SKM-1 (cell line): ENCODE results near the gene MAP3K3.
A peak's percentile ranks its signal among the peaks of the same experiment; 100 is the strongest.

Experiments used
- DNase-seq: peaks from one replicate; lab custom pipeline; 2025; ENCODE audit not compliant: unreplicated experiment; lab: John Stamatoyannopoulos, UW

The MAP3K3 gene

DNA sequence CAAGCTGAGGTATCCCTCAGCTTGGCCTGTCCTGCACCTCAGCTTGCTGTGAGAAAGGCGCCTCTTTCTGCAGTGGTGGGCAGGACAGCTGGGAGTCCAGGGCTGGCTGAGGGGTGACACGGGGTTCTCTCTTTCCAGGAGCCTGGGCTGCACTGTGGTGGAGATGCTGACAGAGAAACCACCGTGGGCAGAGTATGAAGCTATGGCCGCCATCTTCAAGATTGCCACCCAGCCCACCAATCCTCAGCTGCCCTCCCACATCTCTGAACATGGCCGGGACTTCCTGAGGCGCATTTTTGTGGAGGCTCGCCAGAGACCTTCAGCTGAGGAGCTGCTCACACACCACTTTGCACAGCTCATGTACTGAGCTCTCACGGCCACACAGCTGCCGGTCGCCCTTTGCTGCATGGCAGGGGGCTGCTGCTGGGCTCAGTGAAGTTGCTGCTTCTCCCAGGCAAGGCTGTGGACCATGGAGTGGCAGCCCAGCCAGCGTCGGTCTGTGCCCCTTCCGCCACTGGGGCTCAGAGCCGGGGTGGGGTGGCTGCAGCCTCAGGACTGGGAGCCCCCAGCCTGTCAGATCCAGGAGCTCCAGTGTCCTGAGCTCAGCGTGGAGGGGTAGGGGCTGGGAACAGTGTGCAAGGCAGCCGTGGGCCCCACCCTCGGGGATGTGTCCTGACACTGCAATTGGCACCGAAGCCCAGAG, 71.3 kb downstream of the MAP3K3 start:
- DNase-seq, result no peak

GRCh38 chr17:63694229-63694949, 72.2 kb downstream of the MAP3K3 start:
- no peak for DNase-seq

GRCh38 chr17:63694950-63695773, 72.9 kb downstream of the MAP3K3 start:
- no peak for DNase-seq

- no peak for DNase-seq
These were observed 73.7 kb downstream of the MAP3K3 start for GRCh38 chr17:63695889-63696288.

- DNase-seq, result no peak
These were observed 74.3 kb downstream of the MAP3K3 start for GRCh38 chr17:63696381-63696961.

- peak; percentile 64 for DNase-seq
These were observed 75.4 kb downstream of the MAP3K3 start for GRCh38 chr17:63697341-63698286.

GRCh38 chr17:63698381-63698885, 76.2 kb downstream of the MAP3K3 start:
- no peak for DNase-seq

DNA sequence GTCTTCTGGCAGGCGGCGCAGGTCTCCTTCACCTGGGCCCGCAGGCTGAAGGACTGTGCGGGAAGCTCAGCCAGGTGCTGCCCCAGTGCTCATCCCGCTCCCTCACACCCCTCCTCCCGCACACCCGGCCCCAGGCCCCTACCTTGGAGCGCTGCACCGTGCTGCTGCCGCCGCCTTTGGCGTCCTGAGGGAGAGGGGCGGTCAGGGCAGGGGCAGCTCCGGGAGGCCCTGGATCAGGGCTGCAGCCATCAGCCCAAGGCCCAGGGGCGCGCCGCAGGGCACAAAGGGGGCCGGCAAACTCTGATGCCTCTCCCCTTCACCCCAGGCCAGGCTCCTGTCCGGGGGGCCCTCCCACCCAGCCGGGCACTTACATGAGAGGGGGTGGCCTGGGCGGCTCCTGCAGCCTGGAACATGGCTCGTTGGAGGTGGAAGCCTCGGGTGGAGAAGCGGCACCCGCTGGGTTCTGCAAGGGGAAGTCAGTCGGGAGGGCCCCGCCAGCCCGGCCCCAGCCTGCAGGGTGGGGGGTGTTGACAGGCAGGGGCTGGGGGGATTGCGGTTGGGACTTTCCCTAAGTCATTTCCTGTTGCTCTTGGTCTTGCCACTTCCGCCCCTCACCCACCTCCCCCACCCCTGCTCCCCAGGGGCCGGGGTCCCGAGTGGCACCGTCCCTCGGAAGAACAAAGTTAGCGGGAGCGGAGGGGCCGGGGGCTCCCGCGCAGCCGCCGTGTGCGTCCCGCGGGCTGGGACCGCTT, 76.8 kb downstream of the MAP3K3 start:
- DNase-seq, result peak; percentile 31

DNA sequence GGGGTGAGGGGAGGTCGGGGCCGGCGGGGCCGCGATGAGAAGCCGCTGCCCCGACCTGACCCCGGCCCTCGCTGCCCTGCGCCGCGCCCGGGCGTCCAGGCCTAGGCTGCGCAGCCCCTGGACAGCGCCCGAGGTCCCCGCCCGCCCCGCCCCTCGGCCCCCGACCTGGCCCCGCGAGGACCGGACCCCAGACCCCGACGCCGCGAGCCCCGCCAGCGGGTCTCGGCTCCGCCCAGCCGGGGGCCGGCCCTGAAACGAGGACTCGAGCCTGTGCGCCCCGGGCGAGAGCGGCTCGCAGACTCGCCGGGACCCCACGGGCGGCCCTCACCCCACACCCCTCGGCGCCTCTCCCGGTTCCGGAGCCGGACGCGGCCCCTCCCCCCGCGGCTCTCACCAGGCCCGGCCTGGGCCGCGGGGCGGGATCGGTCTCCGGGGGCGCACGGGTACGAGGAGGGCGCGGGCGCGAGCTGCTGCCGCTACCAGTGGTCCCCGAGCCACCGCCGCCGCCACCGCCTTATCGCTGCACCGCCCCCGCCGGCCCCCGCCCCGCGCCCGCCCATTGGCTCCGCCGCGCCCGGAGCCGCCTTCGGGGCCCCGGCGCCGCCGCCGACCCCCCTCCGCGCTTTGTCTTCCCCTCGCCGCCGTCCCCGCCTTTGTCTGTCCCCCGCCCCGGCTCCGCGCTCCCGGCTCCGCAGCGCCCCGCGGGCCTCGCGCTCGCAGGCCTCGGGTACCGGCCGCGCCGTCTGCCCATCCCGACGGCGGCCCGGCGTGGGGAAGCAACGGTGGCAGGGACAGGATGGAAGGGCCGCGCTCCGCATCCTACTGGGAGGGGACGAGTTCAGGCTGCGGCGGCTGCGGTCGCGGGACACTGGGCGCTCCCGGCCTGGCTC, 77.7 kb downstream of the MAP3K3 start, which contains the start of gene LIMD2:
TSS of gene LIMD2 (minus strand) at position 488 of the 890 bp plus-strand sequence. CDS start 827 bp downstream, outside the sequence.
- DNase-seq, result no peak

GRCh38 chr17:63700528-63701455, 78.6 kb downstream of the MAP3K3 start:
- DNase-seq, result no peak

DNA sequence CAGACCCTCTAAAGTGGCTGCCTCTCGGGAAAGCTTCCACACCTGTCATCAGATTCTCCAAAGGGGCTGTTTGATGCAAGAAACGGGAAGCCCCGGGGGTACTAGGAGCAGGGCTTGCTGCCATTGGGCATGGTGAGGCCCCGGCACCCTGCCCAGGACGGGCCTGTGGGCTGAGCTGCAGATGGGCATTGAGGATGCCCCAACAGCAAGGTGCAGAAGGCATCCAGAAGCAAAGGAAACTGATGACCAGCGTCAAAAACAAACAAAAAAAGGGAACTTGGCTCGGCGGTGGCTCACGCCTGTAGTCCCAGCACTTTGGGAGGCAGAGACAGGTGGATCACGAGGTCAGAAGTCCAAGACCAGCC, 79.2 kb downstream of the MAP3K3 start:
- DNase-seq, result no peak

GRCh38 chr17:63701868-63702720, 79.9 kb downstream of the MAP3K3 start:
- DNase-seq, result peak; percentile 30

- DNase-seq, result no peak
These were observed 80.5 kb downstream of the MAP3K3 start for GRCh38 chr17:63702721-63703015.

DNA sequence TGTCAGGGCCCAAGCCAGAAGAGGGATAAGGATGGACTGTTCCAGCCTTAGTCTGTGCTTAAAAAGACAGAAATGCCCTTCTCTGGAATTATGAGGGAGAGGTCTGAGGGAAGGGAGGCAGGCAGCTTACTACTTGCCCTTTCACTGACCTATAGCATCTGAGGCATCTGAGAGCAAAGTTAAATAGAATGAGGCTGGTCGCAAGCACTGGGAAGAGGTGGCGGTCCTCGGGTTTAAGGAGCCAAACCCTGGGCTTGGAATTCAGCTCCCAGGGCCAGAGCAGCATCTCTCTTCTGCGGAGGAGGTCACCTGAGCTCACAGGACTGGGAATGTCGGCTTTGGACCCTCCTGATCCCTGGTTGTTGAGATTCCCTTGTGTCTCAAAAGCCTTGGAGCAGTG, 80.8 kb downstream of the MAP3K3 start:
- DNase-seq, result no peak

- DNase-seq, result no peak
These were observed 81.5 kb downstream of the MAP3K3 start for GRCh38 chr17:63703556-63704258.

DNA sequence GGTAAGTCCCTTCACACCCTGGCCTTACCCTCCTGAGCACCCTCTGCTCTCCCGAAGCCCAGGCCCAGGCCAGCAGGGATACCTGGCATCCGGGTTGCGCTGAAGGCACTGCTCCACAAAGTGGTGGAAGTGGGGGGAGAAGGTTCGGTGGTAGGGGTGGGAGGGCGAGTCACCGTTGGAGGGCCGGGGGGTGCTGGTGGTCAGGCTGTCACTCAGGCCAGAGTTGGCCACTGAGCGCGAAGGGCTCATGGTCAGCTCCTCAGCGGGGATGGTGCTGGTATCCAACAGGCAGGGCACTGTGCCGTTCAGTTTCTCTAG, 82.0 kb downstream of the MAP3K3 start:
- no peak for DNase-seq
